ENCODE results near the gene UBE2O.

Gene UBE2O

DNA sequence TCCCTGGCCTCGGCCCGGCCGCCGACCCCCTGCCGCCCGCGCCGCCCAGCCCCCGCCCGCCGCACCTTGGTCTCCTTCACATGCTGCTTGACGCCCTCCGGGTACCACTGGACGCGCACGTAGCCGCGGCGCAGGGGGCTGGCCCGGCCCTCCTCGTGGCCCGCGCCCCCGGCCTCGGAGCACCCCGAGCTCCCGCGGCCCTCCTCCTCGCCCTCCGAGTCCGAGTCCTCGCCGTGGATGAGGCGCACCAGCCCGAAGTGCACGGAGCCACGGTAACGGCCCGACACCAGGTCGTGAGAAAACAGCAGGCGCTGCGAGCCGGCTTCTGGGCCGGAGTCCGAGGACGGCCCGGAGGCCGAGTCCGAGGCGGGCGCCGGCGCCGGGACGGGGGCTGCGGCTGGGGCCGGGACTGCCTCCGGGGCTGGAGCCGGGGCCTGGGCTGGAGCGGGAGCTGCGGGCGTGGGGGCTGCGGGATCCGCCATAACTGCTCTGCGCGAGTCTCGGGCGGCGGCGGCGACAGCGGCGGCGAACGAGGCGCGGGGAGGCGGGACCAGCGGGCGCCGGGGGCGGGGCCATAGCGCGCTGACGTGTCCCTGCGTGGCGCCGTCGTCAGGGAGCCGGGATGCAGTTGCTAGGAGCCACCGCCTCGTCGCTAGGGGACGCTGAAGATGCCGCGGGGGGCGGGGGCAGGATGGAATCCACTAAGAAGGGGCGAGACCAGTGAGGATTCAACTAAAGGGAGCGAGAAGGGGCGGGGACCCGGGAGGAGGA, at the start of gene UBE2O:
TSS of gene UBE2O (minus strand) at position 493 of the 771 bp plus-strand sequence. CDS start at position 482, 11 bp downstream.
- DNase-seq (ENCODE audit: low read depth) = peak; percentile 82

DNA sequence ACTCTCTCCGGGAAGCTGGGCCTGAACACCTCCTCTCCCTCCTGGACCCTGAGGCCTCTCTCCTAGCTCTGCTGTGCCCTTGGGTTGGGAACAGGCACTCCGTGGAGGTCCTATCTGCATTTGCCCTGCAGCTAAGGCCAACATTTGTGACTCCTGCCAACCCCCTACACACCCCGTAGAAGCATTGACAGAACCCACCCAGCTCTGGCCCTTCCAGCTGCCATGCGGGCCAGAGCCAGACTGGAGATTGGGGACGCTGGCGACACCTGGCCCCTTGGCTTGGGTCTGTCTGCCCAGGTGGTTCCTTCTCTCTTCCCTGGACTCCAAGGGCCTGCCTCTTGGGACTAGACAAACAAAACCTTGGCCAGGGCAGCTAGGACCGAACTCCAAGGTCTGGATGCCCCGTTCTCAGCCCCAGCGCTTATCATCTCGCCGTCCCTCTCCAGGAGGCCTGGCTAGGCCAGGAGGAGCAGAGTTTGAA, 48.9 kb upstream of the UBE2O start:
- DNase-seq (ENCODE audit: low read depth) = no peak

DNA sequence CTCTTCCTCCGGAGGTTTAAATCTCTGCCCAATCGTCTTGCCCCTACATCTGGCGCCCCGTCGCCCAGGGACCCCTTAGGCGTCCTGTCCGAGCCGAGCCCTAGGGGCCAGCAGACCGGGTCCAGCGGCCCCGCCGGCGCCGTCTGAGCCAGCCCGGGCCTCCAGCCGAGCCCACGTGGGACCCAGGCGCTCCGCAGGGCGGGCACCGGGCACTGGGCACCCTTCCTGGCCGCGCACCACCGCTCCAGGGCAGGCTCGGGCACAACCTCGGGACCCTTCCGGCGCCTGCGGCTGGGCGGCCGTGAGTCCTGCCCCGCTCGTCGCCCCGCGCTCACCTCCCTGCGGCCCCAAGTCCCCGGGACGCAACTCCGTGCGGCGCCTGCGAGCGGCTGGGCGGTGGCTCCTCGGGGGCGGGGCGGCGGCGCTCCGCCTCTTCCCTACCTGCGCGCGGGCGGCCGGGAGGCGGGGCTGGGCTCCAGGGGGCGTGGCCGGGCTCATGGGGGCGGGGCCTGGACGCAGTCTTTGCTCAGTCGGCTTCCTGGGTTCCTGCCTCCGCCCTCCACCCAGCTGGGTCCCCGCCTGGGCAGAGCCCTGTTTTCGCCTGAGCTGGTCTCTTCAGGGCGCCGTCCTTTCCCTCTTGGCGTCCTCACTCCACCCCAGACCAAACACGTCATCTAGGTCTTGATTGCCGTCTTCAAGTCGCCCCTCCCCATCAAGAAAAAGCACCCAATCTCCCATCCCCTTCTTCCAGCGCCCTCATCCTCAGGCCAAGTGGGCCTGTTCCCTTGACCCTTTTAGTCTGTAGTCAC, 48.3 kb upstream of the UBE2O start, which contains the start of gene RHBDF2:
TSS of gene RHBDF2 (minus strand) at position 406 of the 809 bp plus-strand sequence. CDS start 19,899 bp downstream, outside the sequence.
- peak; percentile 95 for DNase-seq (ENCODE audit: low read depth)

DNA sequence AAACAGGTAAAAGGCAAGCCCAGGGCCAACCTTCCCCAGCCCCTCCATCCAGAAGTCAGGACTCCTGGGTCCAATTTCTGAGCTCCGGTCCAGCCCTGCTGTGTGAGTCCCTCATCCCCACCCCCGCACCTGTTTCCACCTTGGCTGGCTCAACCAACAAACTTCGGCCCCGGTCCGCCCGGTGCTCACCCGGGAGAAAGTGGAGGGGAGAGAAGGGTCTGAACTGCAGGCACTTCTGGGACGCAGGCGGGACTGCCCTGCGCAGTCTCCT, 47.7 kb upstream of the UBE2O start:
- no peak for DNase-seq (ENCODE audit: low read depth)

DNA sequence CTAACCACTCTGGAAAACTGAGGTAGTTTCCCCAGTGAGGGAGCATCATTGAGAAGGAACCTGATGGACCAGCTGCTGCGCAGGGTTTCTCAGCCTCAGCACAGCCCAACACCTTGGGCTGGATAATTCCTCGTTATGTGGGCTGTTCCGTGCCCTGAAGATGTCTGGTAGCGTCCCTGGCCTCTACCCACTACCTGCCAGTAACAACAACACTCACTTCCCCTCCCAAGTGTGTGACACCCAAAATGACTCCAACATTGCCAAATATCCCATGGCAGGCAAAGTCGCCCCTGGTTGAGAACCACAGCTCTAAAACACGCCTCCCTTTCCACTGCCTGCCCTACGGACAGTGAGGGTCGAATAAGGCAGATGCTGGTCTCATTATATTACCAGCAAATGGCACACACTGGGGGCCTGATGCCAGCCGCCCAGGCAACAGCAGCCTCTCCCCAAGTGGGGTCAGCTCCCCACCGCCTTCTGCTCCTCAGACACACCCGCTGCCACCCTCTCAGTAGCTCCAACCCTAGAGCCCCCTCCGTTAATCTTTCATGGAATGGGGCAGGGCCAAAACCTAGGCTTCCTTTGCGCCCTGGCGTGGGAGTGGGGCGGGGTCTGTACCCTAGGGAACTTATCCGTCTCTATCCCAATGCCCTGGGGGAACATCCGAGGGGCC, 47.3 kb upstream of the UBE2O start:
- DNase-seq (ENCODE audit: low read depth) = no peak

DNA sequence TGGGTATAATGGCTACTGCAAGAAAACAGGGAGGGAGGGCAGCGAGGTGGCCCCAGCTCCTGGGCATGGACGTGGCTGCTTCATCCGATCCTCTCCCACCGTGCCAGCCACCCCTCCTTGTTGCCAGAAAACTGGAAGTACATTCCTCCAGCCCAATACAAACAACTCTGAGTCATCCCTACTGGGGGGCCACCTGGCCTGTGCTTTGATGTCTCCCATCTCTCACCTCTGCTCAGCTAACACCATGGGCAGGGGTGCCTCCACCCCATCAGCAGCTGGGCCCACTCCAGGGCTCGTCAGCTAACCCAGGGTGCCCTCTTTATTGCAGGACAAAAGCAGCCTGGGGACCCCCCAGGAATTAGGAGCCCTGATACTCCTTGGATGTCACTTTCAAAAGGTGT, 46.3 kb upstream of the UBE2O start:
- no peak for DNase-seq (ENCODE audit: low read depth)

DNA sequence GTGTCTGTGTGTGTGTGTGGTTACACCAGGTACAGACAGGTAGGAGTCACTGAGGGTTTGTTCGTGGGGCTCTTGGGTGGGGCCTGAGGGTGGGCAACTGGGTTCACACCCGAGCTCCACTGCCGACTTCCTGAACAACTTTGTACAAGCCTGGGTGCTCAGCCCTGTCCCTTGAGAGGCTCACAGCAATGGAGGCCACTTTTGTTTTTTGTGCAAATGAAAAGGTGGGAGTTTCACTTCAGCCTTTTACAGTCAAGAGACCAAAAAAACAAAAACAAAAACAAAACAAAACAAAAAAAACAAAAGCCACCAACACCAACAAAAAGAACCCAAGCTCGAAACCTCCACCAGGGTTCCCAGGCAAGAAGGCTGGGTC, 45.9 kb upstream of the UBE2O start:
- no peak for DNase-seq (ENCODE audit: low read depth)

DNA sequence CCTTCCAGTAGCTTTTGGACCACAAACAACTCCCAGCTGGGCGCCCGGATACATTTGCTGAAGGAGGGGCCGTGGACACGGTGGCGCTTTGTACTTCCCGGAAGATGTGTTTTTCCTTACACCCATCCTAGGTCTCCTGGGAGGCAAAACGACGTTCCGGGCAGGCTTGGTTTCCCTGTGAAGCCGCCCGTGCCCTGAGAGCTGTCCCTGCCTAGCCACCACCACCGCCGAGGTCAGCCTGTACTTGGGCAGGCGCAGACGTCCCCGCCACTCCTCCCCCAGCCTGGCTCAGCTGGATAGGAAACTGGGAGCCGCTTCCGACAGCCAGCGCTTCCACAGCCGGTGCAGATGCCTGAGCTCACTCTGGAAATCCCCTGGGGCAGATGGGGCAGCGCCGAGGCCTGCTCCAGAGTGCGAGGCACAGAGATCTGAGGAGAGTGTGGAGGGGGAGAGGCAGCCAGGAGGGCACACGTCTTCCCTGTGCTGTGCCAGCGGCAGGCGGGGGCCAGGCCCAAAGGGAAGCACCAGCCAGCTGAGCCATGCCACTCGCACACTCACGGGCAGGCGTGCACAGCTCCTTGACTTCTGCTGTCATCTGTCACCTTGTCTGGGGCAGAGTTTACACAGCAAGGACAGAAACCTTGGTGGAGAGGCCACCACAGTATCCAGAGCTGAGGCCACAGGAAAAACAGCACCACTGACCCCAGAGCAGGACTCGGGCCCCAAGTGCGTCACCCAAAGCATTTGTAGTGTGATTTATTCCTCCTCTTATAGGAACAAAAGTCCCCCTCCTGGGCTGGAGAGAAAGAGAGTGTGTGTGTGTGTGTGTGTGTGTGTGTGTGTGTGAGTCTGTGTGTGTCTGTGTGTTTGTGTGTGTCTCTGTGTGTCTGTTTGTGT, 45.3 kb upstream of the UBE2O start:
- no peak for DNase-seq (ENCODE audit: low read depth)

DNA sequence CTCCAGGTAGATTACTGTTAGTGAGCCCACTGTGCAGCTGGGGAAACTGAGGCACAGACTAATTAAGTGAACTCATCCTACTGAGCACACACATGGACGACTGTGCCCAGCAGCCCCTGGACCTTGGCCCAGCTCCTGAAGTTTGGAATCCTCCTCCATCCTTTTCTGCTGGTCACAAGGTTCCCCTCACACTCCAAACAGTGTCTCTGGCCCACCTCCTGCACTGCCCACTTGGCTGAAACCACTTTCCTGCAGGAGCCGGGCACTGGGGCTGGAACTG, 44.7 kb upstream of the UBE2O start:
- no peak for DNase-seq (ENCODE audit: low read depth)

DNA sequence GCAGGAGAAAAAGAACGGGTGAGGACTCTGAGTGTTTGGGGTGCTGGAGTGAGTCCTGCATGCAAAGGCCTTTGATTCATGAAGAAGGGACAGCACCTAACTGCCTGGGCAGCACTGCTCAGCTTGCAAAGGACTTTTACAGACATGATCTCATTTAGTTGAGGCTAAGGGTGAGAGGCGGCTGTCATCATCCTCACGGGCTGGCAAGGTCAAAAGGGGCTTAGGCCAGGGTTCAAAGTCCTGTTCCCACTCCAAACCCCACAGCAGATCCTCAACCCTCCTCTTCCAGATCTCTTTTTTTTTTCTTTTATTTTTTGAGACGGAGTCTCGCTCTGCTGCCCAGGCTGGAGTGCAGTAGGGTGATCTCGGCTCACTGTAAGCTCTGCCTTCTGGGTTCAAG, 43.5 kb upstream of the UBE2O start:
- no peak for DNase-seq (ENCODE audit: low read depth)

DNA sequence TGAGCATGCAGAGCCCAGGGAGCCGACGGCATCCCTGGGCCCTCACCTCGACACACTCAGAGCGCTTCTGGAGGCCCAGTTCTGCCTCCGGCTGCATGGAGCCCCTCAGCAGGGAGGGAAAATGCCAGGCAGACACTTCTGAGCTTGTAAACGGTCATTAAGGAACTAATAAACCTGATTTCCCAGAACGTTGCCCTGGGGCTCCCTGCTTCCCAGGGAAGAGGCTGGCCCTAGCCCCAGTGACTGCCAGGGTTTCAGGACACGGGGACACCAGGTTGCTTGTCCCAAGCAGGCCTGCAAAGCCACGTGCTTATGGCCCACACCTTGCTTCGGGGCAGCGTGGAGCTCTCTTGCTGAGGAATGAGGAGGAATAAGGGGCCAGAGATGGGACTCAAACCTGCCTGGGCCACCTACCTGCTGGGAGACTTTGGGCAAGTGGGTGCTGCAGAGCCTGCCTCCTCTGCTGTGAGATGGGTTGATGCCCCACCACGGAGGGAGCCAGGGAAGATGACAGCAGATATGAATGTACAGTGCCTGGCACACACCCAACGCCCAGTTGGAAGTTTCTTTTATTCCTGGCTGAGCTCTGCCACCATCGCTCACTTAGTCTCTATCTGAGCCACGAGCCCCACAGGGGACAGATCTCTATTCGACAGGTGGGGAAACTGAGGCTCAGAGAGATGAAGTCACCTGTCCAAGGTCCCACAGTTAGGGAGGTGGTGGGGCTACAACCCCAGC, 42.9 kb upstream of the UBE2O start:
- DNase-seq (ENCODE audit: low read depth) = no peak

DNA sequence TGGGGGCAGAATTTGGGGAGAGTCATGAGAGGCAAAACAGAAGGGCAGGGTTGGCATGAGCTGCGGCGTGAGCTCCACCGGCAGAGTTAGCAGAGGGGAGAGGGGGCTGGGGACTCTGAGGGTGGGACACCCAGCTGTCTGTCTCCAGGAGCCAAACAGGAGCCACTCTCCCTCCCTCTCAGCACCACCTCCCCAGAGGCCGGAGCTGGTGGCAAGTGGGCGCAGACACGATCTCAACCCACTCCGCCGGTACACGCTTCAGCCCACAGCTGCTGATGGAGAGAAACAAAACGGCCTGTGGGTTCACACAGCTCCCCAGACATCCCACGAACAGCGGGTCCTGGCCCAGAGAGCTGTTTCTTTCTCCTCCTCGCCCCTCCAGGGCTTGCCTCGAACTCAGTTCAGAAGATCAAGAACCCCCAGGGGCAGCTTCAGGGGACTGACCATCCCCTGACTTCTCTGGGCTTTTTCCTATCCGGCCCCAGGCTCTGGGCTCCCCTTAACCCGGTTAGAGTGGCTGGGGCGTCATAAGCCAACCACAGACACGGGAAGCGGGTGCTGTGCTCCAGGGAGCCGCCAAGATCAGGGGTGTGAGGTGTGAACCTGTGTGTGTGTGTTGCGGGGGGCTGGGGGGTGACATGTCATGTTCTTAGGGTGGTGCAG, 40.7 kb upstream of the UBE2O start:
- no peak for DNase-seq (ENCODE audit: low read depth)

DNA sequence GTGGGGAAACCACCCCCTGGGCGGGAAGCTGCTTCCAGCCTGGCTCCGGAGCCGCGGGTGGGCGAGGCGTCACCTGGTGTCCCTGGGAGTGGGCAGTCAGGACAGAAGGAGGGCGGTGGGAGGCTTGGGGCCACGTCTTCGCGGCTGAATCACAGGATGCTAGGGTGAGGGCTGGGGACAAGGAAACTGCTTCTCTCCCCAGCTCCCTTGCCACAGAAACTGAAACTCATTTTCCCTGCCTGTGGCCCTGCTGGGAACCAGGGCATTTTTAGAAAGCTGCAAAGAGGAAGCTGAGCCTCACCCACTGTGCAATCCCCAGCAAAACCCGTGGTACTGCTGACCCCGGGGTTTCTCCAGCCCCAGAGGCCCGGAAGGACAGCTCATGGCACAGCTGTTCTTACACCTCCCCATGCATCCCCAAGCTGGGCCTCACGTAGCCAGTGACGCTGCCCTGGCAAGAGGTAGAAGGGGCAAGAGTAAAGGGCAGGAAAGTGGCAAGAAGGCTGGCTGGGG, 40.1 kb upstream of the UBE2O start:
- DNase-seq (ENCODE audit: low read depth) = no peak

DNA sequence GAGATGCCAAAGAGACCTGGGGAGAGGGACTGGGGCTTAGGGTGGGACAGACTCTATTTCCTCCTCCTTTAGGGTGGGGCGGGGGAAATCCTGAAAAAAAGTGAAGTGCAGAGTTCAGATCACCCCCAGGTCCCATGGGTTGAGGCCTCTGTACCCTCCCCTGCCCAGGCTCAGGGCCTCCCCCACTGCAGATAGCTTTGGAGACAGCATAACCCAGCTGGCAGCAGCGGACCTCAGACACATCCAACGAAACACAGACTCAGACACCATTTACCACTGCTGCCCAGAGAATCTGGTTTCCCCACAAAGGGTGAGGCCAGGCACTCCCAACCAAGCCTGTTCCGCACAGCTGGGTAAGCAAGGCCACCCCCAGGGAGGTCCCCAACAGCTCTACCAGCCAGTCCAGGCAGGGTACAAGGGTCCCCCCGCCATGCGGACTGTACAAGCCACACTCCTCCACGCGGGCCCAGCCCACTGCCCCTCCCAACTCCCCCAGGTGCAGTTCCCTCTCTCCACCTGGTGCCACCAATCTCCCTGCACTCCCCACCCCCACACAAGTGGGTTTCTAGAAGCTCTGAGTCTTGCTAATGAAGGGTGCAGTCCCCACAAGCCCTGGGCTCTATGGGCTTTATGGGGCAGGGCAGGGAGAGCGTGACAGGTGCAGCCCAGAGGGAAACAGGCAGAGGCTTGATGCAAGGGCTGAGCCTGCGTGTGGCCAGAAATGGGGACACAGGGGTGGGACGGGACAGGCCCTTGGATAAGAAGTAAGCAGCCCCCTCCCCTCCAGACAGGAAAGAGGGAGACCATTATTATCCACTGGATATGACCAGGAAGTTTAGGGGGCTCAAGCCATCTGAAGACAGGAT, 39.4 kb upstream of the UBE2O start:
- no peak for DNase-seq (ENCODE audit: low read depth)

DNA sequence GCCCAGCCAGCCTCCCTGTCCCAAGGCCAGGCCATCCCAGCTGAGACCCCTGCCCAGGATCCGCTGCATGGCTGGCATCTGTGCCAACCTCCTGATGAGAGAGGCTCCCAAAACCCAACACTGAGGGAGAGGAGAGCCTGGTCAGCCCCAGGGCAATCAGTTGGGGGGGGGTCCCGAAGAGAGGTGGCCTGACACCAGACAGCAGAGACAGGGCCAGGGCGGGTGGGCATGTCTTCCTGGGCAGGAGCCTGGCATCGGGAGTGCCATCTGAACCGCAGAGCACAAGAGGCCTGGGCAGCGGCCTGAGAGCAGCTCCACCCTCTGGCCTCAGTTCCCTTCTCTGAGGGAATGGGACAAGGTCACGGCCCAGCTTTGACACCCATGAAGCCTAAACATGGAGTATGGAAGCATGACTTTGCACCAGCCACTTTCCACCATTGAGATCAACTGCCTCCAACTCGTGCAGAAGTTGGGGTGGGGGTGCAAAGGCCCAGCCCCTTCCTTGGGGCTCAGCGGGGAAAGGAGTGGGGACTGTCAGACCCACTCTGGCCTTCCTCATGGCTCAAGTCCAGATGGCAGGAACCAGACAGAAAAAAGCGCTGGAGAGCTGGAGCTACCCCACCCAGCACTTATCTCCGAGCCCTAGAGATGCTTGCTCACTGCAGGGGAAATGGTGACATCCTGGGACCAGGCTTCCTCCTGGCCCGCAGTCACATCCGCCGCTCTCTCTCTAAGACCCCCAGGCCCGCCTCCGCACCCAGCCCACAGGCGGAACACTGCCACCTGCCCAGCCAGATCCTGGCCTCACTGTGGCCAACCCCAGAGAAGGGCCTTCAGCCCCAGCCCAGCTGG, 38.5 kb upstream of the UBE2O start:
- DNase-seq (ENCODE audit: low read depth) = no peak

DNA sequence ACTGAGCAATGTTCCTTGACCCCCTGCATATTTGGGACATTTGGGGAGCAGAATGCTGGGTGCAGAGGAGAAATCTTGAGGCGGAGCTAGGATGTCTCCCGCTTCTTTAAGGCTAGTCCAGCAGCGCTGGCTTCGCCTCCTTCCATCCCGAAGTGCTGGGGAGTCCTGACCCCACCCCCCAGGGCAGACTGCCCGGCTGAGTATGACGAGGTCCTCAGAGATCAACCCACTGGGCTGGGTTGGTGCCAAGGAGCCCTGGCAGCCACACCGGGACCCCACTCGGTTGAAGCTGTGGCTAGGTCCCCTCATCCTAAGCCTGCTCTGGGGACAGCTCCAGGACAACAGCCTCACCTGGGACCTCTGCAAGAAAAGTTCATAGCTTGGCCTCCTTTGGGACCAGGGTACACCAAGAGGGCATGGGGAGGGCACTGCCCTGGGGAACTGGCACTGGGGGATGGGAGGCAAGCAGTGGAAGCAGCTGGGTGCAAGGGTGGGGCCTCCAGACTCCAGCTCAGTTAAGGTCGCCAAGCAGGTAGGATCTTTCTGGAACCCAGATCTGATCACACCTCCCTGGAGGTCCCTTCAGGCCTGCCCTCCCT, 37.3 kb upstream of the UBE2O start:
- DNase-seq (ENCODE audit: low read depth) = no peak

DNA sequence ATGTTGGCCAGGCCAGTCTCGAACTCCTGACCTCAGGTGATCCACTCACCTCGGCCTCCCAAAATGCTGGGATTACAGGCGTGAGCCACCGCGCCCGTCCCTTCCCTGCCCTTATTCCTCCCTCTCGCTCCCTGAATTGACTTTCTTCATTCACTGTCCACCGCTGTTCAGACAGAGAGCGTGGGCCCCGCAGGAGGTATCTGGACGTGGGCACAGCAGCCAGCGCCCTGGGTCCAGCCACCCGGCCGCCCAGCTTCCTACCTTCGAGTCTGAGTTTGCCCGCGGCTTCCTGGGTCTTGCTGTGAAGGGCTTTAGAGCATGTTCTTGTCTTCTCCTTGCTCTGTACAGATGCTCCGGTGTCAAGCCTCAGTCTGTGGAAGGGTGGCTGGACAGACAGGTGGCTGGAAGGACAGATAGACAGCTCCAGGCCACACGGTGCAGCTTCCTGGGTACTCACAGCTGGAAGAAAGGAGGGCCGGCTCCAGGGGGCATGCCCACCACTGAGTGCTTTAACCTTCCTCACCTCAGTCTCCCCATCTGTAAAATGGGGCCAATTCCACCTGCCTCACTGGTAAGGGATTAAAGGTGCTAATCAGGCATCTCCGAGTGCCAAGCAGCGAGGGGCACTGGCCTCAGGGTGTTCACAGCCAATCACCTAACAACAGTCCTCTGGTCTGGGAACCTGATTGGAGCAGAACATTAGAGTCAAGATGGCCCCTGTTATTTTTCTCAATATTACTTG, 34.7 kb upstream of the UBE2O start:
- no peak for DNase-seq (ENCODE audit: low read depth)

DNA sequence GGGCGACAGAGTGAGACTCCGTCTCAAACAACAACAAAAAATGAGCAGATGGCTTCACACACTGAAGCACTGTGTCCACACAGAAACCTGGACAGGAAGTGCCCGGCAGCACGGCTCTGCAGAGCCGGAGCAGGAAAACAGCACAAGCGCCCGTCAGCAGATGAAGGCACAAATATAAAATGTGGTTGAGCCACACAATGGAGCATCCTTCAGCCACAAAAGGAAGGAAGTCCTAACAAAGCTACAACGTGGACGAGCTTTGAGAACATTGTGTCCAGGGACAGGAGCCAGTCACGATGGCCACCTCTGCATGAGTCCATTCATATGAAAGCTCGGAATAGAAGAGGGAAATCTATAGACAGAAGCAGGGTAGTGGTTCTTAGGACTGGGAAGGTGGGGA, 32.6 kb upstream of the UBE2O start:
- DNase-seq (ENCODE audit: low read depth) = no peak

Measured in activated T-cell treated with anti-CD3 and anti-CD28 coated beads for 1 hour (primary cell).